HepG2 (cell line): ENCODE measurements around the gene AHCYL2. TPM values are rescaled to one million over a fixed set of nuclear protein-coding genes. Genes with fewer than 3 reads are reported as not detected.

ENCODE experiments used
- ATAC-seq: fragments of 200-7000 bp; cut with Tn5 transposase; 3 replicates; pipeline ENCODE4 v1.9.1; 2020; ENCODE audit warnings: mild to moderate bottlenecking, moderate library complexity
- BruUV-seq: library from RNA; stranded (reverse); fragments of 400-500 nt; replicated peaks from 2 replicates; lab custom pipeline; 2021; lab: Mats Ljungman, UMichigan
- CTCF ChIA-PET: fragments of 300-600 bp; formaldehyde crosslinking; extraction: SDS; loops from one replicate; lab custom pipeline; 2021; ENCODE audit warnings: low total read pairs, inconsistent platforms, low intra/inter-chr PET ratio; lab: Yijun Ruan, JAX
- POLR2A ChIA-PET: fragments of 350-600 bp; sonication (Branson Sonifier 250); formaldehyde crosslinking; loops from one replicate; lab custom pipeline; 2020; ENCODE audit warnings: antibody characterized with exemption, inconsistent platforms; lab: Yijun Ruan, JAX
- DNase-seq: peaks from one replicate; pipeline ENCODE4 v3.0.0-alpha.2; 2015; ENCODE audit warnings: low spot score
- FAIRE-seq: peaks from 3 replicates; lab custom pipeline; 2011; peaks lifted over from hg19 to GRCh38; lab: Jason Lieb, UNC
- H2AFZ ChIP-seq: one replicate; pipeline ENCODE4 v1.6.1; 2011; ENCODE audit warnings: low read length, inconsistent platforms
- H3K27ac ChIP-seq: fragments of 300-600 bp; 3 replicates; pipeline ENCODE4 v1.8.0; 2011; ENCODE audit warnings: mixed run types, mild to moderate bottlenecking, mixed read lengths, low read length, inconsistent platforms; ENCODE audit not compliant: insufficient read depth; ENCODE audit errors: extremely low read length
- H3K27me3 ChIP-seq, 2 experiments: fragments of 200-600 bp in 1 of 2; 2 replicates in 1 of 2; 3 replicates in 1 of 2; pipeline versions ENCODE4 v1.6.0 to v1.8.0; 2011; ENCODE audit warnings: low read length in 2 of 2, mild to moderate bottlenecking in 2 of 2, moderate library complexity in 2 of 2, inconsistent platforms in 1 of 2; ENCODE audit not compliant: insufficient read depth in 2 of 2, control insufficient read depth in 1 of 2
- H3K36me3 ChIP-seq, 2 experiments: fragments of 200-600 bp in 1 of 2; replicated peaks in 1 of 2; 2 replicates in 1 of 2; 3 replicates in 1 of 2; pipeline versions ENCODE4 v1.5.1 to v1.8.0; 2011; ENCODE audit warnings: low read length in 2 of 2, inconsistent platforms in 1 of 2; ENCODE audit not compliant: insufficient read depth in 2 of 2, control insufficient read depth in 1 of 2
- H3K4me1 ChIP-seq: 2 replicates; pipeline ENCODE4 v1.5.1; 2012; ENCODE audit warnings: low read length, inconsistent platforms; ENCODE audit not compliant: insufficient read depth
- H3K4me2 ChIP-seq: 2 replicates; pipeline ENCODE4 v1.6.0; 2011; ENCODE audit warnings: low read depth, low read length, inconsistent platforms
- H3K4me3 ChIP-seq, 3 experiments: fragments of 200-600 bp in 1 of 3; sonication (generic), shearing (Covaris generic) in 1 of 3; replicated peaks in 1 of 3; 2 replicates each; pipeline ENCODE4 v1.5.1; 2011 to 2016; ENCODE audit warnings: low read length in 3 of 3, inconsistent platforms in 2 of 3, low read depth in 2 of 3, mild to moderate bottlenecking in 2 of 3, control low read depth in 1 of 3, mixed read lengths in 1 of 3; ENCODE audit not compliant: insufficient read depth in 1 of 3
- H3K79me2 ChIP-seq: one replicate; pipeline ENCODE4 v1.6.1; 2011; ENCODE audit warnings: low read length, inconsistent platforms; ENCODE audit not compliant: insufficient read depth
- H3K9ac ChIP-seq: 2 replicates; pipeline ENCODE4 v1.6.0; 2011; ENCODE audit warnings: mild to moderate bottlenecking, low read depth, low read length, inconsistent platforms; ENCODE audit not compliant: insufficient read depth
- H3K9me3 ChIP-seq: 2 replicates; pipeline ENCODE4 v1.5.1; 2012; ENCODE audit warnings: mild to moderate bottlenecking, low read length
- H4K20me1 ChIP-seq: 2 replicates; pipeline ENCODE4 v1.6.0; 2011; ENCODE audit warnings: inconsistent platforms, mild to moderate bottlenecking, low read length, moderate library complexity; ENCODE audit not compliant: insufficient read depth
- KAT7 ChIP-seq: IDR thresholded peaks from 2 replicates; pipeline ENCODE4 v1.6.1; 2018; ENCODE audit warnings: borderline replicate concordance, missing compliant biosample characterization
- KDM4B ChIP-seq: sonication (generic); formaldehyde crosslinking; IDR thresholded peaks from 2 replicates; pipeline ENCODE4 v1.4.0; 2020; ENCODE audit warnings: missing genetic modification reagents
- KLF9 ChIP-seq: IDR thresholded peaks from 2 replicates; pipeline ENCODE4 v1.6.1; 2016; ENCODE audit warnings: low read depth
- REL ChIP-seq: sonication (generic); formaldehyde crosslinking; conservative IDR thresholded peaks from 2 replicates; pipeline ENCODE4 v1.8.0; 2022; ENCODE audit warnings: mild to moderate bottlenecking, missing genetic modification reagents, moderate library complexity
- SOX6 ChIP-seq, 2 experiments: fragments of 450-650 bp in 1 of 2; sonication (generic) in 1 of 2; formaldehyde crosslinking in 1 of 2; IDR thresholded peaks; 2 replicates each; pipeline versions ENCODE4 v1.4.0 to v1.6.1; 2017 to 2020; ENCODE audit warnings: antibody characterized with exemption in 1 of 2, mild to moderate bottlenecking in 1 of 2, missing genetic modification reagents in 1 of 2
- SPEN ChIP-seq: sonication (generic); formaldehyde crosslinking; IDR thresholded peaks from 2 replicates; pipeline ENCODE4 v1.5.1; 2020; ENCODE audit warnings: low read depth, mild to moderate bottlenecking, missing genetic modification reagents
- ZNF121 ChIP-seq: sonication (generic); formaldehyde crosslinking; IDR thresholded peaks from 2 replicates; pipeline ENCODE4 v1.5.0; 2020; ENCODE audit warnings: mild to moderate bottlenecking, missing genetic modification reagents
- ZNF256 ChIP-seq: sonication (generic); formaldehyde crosslinking; conservative IDR thresholded peaks from 2 replicates; pipeline ENCODE4 v1.4.0; 2020; ENCODE audit warnings: missing genetic modification reagents
- ZNF280B ChIP-seq: sonication (generic); formaldehyde crosslinking; IDR thresholded peaks from 2 replicates; pipeline ENCODE4 v1.5.0; 2020; ENCODE audit warnings: missing genetic modification reagents, mild to moderate bottlenecking, borderline replicate concordance
- ZNF850 ChIP-seq: sonication (generic); formaldehyde crosslinking; conservative IDR thresholded peaks from 2 replicates; pipeline ENCODE4 v1.9.0; 2021; ENCODE audit warnings: mild to moderate bottlenecking, missing genetic modification reagents
- ZSCAN21 ChIP-seq: sonication (generic); formaldehyde crosslinking; IDR thresholded peaks from 2 replicates; pipeline ENCODE4 v1.8.0; 2022; ENCODE audit warnings: mild to moderate bottlenecking, missing genetic modification reagents, moderate library complexity, borderline replicate concordance
- WGBS: methylation state at CpG from one replicate; pipeline ENCODE4 v1.1.6; 2017; ENCODE audit warnings: low lambda C conversion rate; 5-methylcytosine and 5-hydroxymethylcytosine counted together
- in situ Hi-C: cut with HindIII; loops from 2 replicates; pipeline ENCODE4 v1.10.0; 2017; ENCODE audit warnings: low pct_unique_long_range_greater_than_20kb; ENCODE audit not compliant: extremely low pct_ligation_motif_present
- intact Hi-C: fragments of 100-400 bp; cut with micrococcal nuclease; formaldehyde crosslinking; loops from one replicate; pipeline ENCODE4 v1.10.0; 2022; ENCODE audit not compliant: unreplicated experiment
- polyA plus RNA-seq, 8 experiments: library from polyadenylated mRNA; depleted of rRNA in 3 of 8; stranded (reverse) in 7 of 8; unstranded in 1 of 8; fragments of >200 nt; fragmentation: Illumina TruSeq in 4 of 8; extraction: Trizol in 4 of 8; gene quantifications; 2 replicates each; pipeline versions ENCODE4 v1.2.1 to v1.2.3, GENCODE V29; 2011 to 2016; ENCODE audit warnings: low read depth in 4 of 8, missing spikeins in 1 of 8, mixed read lengths in 1 of 8; ENCODE audit not compliant: insufficient read depth in 1 of 8
- total RNA-seq, 5 experiments: library from RNA; depleted of rRNA; stranded (reverse); fragments of >200 nt; fragmentation: Illumina TruSeq; extraction: Trizol; gene quantifications; 2 replicates each; pipeline ENCODE4 v1.2.3, GENCODE V29; 2016; ENCODE audit warnings: low read depth in 1 of 5
- TF ChIP-seq, protein P1 (sequence below): sonication (generic); formaldehyde crosslinking; IDR thresholded peaks from 2 replicates; pipeline ENCODE4 v1.4.0; 2020; ENCODE audit warnings: missing genetic modification reagents
- TF ChIP-seq, protein P2 (sequence below): sonication (generic); formaldehyde crosslinking; IDR thresholded peaks from 2 replicates; pipeline ENCODE4 v1.4.0; 2020; ENCODE audit warnings: missing genetic modification reagents
- TF ChIP-seq, protein P3 (sequence below): sonication (generic); formaldehyde crosslinking; IDR thresholded peaks from 2 replicates; pipeline ENCODE4 v1.4.0; 2020; ENCODE audit warnings: mild to moderate bottlenecking, missing genetic modification reagents, borderline replicate concordance

The AHCYL2 gene
- total and polyA plus RNA-seq, 2 of the 13 experiments (the other 11 are each of a cell fraction or from before 2014, with no cell fraction given) = 9.5 to 14.7 TPM

DNA sequence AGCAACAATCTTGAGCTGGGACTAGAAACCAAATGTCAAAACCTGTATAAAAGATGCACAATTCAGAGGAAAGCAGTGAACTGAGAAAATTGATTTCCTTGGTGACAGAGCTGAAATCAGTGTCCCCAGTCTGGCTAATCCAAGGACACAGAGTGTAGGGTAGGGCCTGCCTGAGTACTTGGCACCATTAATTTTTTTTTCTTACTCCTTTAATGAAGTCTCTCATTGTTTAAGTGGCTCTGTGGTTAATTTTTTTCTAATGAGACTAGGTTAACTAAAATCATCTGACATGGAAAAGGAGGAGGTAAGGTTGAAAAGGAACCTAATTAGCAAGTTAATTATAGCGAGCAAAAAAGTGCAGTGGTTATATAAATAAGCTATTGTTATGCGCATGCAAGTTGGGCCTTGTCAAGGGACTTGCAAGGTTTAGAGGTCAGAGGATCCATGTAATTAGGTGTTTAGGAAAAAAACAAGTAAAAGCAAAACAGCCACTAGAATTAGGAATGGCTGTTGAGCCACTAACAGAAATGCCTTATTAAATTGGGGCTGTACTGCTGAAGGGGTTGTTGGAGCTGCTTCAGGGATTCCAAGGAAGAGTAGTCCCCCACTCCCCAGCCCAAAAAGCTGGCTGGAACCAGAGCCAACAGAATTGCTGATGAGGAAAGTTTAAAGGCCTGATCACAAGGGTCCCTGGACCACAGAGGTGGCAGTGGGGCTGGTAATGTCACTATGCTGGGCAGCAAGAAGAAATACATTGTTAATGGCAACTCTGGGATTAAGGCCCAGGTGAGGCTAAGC is 150.5 kb downstream of the AHCYL2 start:
- POLR2A ChIA-PET = interaction anchor here (0.8 kb wide), 1 partner anchor 59 kb away, joined by 3 read pairs; the partner anchor contains the start of gene STRIP2
- Histone ChIP-seq H3K9me3 (no peaks in the 10 kb centered on the region), H3K4me1 (no peaks in the 10 kb centered on the region), H3K4me2 (no peak overlapping the region), H4K20me1 (no peaks in the 10 kb centered on the region), H3K36me3 (0 out of 5 replicates have a peak, but pooled peaks cover 0 to 2% of the 10 kb centered on the region in 2 experiments), H3K27ac (no peak overlapping the region), H3K9ac (no peak overlapping the region), H2AFZ (no peak overlapping the region), H3K27me3 (no peaks in the 10 kb centered on the region), H3K79me2 (no peaks in the 10 kb centered on the region), H3K4me3 (no peak overlapping the region)
- in situ Hi-C loops = no loop called here
- intact Hi-C loops = no loop called here
- ATAC-seq = no peak
- WGBS = 97% methylated on average over 2 of the region's 2 CpGs
- no peak for DNase-seq
- CTCF ChIA-PET = no interaction called here
- BruUV-seq = no TSS peak
- no peak for FAIRE-seq
- no peak for TF ChIP-seq ZNF280B (CRISPR knock-in tag)
- no peak for TF ChIP-seq REL
- no peak for TF ChIP-seq ZNF850 (CRISPR knock-in tag)
- TF ChIP-seq KLF9 = no peak
- TF ChIP-seq ZNF256 (CRISPR knock-in tag) = no peak
- TF ChIP-seq, protein P1, sequence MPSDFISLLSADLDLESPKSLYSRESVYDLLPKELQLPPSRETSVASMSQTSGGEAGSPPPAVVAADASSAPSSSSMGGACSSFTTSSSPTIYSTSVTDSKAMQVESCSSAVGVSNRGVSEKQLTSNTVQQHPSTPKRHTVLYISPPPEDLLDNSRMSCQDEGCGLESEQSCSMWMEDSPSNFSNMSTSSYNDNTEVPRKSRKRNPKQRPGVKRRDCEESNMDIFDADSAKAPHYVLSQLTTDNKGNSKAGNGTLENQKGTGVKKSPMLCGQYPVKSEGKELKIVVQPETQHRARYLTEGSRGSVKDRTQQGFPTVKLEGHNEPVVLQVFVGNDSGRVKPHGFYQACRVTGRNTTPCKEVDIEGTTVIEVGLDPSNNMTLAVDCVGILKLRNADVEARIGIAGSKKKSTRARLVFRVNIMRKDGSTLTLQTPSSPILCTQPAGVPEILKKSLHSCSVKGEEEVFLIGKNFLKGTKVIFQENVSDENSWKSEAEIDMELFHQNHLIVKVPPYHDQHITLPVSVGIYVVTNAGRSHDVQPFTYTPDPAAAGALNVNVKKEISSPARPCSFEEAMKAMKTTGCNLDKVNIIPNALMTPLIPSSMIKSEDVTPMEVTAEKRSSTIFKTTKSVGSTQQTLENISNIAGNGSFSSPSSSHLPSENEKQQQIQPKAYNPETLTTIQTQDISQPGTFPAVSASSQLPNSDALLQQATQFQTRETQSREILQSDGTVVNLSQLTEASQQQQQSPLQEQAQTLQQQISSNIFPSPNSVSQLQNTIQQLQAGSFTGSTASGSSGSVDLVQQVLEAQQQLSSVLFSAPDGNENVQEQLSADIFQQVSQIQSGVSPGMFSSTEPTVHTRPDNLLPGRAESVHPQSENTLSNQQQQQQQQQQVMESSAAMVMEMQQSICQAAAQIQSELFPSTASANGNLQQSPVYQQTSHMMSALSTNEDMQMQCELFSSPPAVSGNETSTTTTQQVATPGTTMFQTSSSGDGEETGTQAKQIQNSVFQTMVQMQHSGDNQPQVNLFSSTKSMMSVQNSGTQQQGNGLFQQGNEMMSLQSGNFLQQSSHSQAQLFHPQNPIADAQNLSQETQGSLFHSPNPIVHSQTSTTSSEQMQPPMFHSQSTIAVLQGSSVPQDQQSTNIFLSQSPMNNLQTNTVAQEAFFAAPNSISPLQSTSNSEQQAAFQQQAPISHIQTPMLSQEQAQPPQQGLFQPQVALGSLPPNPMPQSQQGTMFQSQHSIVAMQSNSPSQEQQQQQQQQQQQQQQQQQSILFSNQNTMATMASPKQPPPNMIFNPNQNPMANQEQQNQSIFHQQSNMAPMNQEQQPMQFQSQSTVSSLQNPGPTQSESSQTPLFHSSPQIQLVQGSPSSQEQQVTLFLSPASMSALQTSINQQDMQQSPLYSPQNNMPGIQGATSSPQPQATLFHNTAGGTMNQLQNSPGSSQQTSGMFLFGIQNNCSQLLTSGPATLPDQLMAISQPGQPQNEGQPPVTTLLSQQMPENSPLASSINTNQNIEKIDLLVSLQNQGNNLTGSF (CRISPR knock-in tag) = no peak
- no peak for TF ChIP-seq KDM4B (CRISPR knock-in tag)
- TF ChIP-seq ZNF121 = no peak
- TF ChIP-seq, protein P2, sequence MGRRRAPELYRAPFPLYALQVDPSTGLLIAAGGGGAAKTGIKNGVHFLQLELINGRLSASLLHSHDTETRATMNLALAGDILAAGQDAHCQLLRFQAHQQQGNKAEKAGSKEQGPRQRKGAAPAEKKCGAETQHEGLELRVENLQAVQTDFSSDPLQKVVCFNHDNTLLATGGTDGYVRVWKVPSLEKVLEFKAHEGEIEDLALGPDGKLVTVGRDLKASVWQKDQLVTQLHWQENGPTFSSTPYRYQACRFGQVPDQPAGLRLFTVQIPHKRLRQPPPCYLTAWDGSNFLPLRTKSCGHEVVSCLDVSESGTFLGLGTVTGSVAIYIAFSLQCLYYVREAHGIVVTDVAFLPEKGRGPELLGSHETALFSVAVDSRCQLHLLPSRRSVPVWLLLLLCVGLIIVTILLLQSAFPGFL (CRISPR knock-in tag) = no peak
- no peak for TF ChIP-seq KAT7 (CRISPR knock-in tag)
- no peak for TF ChIP-seq ZSCAN21 (CRISPR knock-in tag)
- TF ChIP-seq, protein P3, sequence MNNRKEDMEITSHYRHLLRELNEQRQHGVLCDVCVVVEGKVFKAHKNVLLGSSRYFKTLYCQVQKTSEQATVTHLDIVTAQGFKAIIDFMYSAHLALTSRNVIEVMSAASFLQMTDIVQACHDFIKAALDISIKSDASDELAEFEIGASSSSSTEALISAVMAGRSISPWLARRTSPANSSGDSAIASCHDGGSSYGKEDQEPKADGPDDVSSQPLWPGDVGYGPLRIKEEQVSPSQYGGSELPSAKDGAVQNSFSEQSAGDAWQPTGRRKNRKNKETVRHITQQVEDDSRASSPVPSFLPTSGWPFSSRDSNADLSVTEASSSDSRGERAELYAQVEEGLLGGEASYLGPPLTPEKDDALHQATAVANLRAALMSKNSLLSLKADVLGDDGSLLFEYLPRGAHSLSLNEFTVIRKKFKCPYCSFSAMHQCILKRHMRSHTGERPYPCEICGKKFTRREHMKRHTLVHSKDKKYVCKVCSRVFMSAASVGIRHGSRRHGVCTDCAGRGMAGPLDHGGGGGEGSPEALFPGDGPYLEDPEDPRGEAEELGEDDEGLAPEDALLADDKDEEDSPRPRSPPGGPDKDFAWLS (CRISPR knock-in tag) = no peak
- TF ChIP-seq SPEN (CRISPR knock-in tag) = no peak
- TF ChIP-seq SOX6 (IDR thresholded peaks at IDR 0.05) = no peak
- no peak for TF ChIP-seq SOX6 (CRISPR knock-in tag; IDR thresholded peaks at IDR 0.05)
